ENCODE measurements around the gene MAPKAPK2. TPM values are rescaled to one million over a fixed set of nuclear protein-coding genes. Genes with fewer than 3 reads are reported as not detected.
A peak's percentile ranks its signal among the peaks of the same experiment; 100 is the strongest.

The MAPKAPK2 gene
- total RNA-seq, 1 experiment from 2014 or later: 72.4 TPM

DNA sequence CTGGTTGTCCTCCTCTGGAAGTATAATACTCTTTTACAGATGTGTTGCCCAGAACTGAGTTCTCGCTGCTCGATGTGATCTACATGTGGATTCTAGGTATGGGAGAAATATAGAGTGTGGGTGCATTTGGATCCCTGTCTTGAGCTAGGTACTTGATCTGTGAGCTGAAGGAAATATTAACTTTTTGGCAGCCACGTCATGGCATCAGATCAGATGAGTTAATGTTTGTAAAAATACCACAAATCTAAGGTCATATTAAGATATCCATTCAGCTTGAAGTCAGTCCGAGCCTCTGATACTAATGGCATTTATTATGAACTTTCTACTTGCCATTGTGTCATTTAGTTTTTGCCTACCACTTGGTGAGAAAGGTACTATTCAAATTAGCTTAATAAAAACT is 24.6 kb downstream of the MAPKAPK2 start:
- in situ Hi-C loops (cut with HindIII; ENCODE audit: low pct_unique_long_range_greater_than_20kb, low sequenced_read_pairs) (no loop called here), intact Hi-C loops (cut with micrococcal nuclease; ENCODE audit: unreplicated experiment) (no loop called here)
- no TSS peak for BruUV-seq (replicated peaks)
- no peaks in the 10 kb centered on the region for H3K36me3 ChIP-seq (ENCODE audit: control insufficient read depth, insufficient read depth, low read length)
- no peaks in the 10 kb centered on the region for H3K9me3 ChIP-seq (ENCODE audit: control insufficient read depth, insufficient read depth, low read depth, low read length)
- H3K27ac ChIP-seq (ENCODE audit: low read length): no peak overlapping the region; the same call in 1 of the 2 replicates
- no peaks in the 10 kb centered on the region for H3K27me3 ChIP-seq (ENCODE audit: control insufficient read depth, insufficient read depth, low read length)
- DNase-seq (ENCODE audit: low read depth, low spot score): no peak
- ATAC-seq: no peak
- H3K4me3 ChIP-seq (ENCODE audit: low read depth in 2 of 2, low read length in 2 of 2): no peak overlapping the region
- ChIA-PET POLR2A (no interaction called here), CTCF (interaction anchor here (0.6 to 1.0 kb wide), 3 partner anchors 82 to 230 kb away, joined by 3 to 4 read pairs (median 3); no protein-coding TSS in a partner anchor)
- TF ChIP-seq, protein P1, sequence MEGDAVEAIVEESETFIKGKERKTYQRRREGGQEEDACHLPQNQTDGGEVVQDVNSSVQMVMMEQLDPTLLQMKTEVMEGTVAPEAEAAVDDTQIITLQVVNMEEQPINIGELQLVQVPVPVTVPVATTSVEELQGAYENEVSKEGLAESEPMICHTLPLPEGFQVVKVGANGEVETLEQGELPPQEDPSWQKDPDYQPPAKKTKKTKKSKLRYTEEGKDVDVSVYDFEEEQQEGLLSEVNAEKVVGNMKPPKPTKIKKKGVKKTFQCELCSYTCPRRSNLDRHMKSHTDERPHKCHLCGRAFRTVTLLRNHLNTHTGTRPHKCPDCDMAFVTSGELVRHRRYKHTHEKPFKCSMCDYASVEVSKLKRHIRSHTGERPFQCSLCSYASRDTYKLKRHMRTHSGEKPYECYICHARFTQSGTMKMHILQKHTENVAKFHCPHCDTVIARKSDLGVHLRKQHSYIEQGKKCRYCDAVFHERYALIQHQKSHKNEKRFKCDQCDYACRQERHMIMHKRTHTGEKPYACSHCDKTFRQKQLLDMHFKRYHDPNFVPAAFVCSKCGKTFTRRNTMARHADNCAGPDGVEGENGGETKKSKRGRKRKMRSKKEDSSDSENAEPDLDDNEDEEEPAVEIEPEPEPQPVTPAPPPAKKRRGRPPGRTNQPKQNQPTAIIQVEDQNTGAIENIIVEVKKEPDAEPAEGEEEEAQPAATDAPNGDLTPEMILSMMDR (IDR thresholded peaks at IDR 0.05): no peak
- no peak for TF ChIP-seq POLR2AphosphoS5 (IDR thresholded peaks at IDR 0.05; ENCODE audit: low read depth, low read length)
- no peak for TF ChIP-seq TCF7L2 (IDR thresholded peaks at IDR 0.05; ENCODE audit: low read depth, low read length)
- no peak for TF ChIP-seq SIN3A (IDR thresholded peaks at IDR 0.05; ENCODE audit: borderline replicate concordance, insufficient read depth, low read depth, low read length)
- TF ChIP-seq REST (IDR thresholded peaks at IDR 0.05; ENCODE audit: insufficient read depth in 1 of 2, low read depth in 2 of 2, low read length in 1 of 2): no peak
- H3K4me1 ChIP-seq (ENCODE audit: control insufficient read depth, insufficient read depth, low read length): peaks cover 66% of the 10 kb centered on the region

GRCh38 chr1:206709772-206710459 is 25.2 kb downstream of the MAPKAPK2 start:
- no peak for ATAC-seq
- DNase-seq (ENCODE audit: low read depth, low spot score): no peak
- POLR2A ChIA-PET: no interaction called here
- intact Hi-C loops (cut with micrococcal nuclease; ENCODE audit: unreplicated experiment) (no loop called here), in situ Hi-C loops (cut with HindIII; ENCODE audit: low pct_unique_long_range_greater_than_20kb, low sequenced_read_pairs) (no loop called here)
- Histone ChIP-seq H3K4me3 (ENCODE audit: low read depth in 2 of 2, low read length in 2 of 2) (no peak overlapping the region), H3K4me1 (ENCODE audit: control insufficient read depth, insufficient read depth, low read length) (peaks cover 70% of the 10 kb centered on the region), H3K27me3 (ENCODE audit: control insufficient read depth, insufficient read depth, low read length) (no peaks in the 10 kb centered on the region), H3K36me3 (ENCODE audit: control insufficient read depth, insufficient read depth, low read length) (no peaks in the 10 kb centered on the region), H3K27ac (ENCODE audit: low read length) (peak overlapping the region; percentile 18; the same call in 1 of the 2 replicates), H3K9me3 (ENCODE audit: control insufficient read depth, insufficient read depth, low read depth, low read length) (no peaks in the 10 kb centered on the region)
- CTCF ChIA-PET: interaction anchor here (0.6 kb wide), 2 partner anchors 16 to 96 kb away, joined by 4 read pairs; no protein-coding TSS in a partner anchor
- TF ChIP-seq REST (IDR thresholded peaks at IDR 0.05; ENCODE audit: insufficient read depth in 1 of 2, low read depth in 2 of 2, low read length in 1 of 2) (no peak), POLR2AphosphoS5 (IDR thresholded peaks at IDR 0.05; ENCODE audit: low read depth, low read length) (no peak), TCF7L2 (IDR thresholded peaks at IDR 0.05; ENCODE audit: low read depth, low read length) (no peak), SIN3A (IDR thresholded peaks at IDR 0.05; ENCODE audit: borderline replicate concordance, insufficient read depth, low read depth, low read length) (no peak)
- no TSS peak for BruUV-seq (replicated peaks)
